Measurements from ENCODE around the gene LOX.

Gene LOX

DNA sequence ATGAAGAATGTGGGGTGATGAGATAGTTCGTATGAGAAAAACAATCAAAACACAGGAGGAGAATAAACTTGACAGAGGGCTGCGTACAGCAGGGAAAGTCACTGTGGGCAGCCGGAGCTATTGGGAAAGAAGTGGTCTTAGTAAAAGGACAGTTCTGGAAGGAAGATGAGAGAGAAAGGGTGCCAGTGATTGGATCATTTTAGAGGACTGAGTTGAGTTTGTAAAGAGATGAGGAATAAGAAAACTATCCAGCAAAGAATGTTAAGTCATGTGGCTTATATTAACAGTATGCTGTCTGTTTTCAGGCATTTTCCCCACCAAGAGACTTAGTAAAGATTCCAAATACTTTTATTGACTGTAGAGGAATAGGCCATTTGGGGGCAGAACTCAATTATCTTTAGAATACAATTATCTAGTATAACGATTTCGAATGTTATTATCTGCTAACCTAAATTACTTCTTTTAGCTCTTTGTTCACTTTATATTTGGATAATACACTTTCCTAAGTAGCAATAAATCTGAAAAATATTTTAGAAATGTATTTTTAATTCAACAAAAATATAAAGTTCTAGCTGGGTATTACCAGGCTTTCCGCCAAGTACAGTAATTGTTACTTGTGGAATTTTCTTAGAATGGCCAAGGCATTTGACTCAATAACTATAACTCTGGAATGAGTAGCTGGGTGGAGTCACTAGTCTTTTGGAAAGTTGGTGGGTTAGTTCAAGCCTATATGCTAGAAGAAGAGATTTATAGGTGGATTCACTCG lies 15.5 kb upstream of the LOX start:
- no peaks in the 10 kb centered on the region for H3K36me3 ChIP-seq (ENCODE audit: low read depth)
- no peaks in the 10 kb centered on the region for H3K9me3 ChIP-seq (ENCODE audit: severe bottlenecking)
- H3K4me3 ChIP-seq (ENCODE audit: severe bottlenecking), result no peak overlapping the region
- H3K4me1 ChIP-seq (ENCODE audit: insufficient read depth, poor library complexity, severe bottlenecking), result peaks cover 1% of the 10 kb centered on the region
- TF ChIP-seq CTCF (IDR thresholded peaks at IDR 0.05; ENCODE audit: poor library complexity, severe bottlenecking), result no peak
- H3K27me3 ChIP-seq (ENCODE audit: insufficient read depth, poor library complexity, severe bottlenecking), result no peaks in the 10 kb centered on the region
- H3K27ac ChIP-seq (ENCODE audit: poor library complexity, severe bottlenecking), result no peak overlapping the region
- DNase-seq (ENCODE audit: low spot score) (no peak), ATAC-seq (ENCODE audit: low read depth) (no peak)

DNA sequence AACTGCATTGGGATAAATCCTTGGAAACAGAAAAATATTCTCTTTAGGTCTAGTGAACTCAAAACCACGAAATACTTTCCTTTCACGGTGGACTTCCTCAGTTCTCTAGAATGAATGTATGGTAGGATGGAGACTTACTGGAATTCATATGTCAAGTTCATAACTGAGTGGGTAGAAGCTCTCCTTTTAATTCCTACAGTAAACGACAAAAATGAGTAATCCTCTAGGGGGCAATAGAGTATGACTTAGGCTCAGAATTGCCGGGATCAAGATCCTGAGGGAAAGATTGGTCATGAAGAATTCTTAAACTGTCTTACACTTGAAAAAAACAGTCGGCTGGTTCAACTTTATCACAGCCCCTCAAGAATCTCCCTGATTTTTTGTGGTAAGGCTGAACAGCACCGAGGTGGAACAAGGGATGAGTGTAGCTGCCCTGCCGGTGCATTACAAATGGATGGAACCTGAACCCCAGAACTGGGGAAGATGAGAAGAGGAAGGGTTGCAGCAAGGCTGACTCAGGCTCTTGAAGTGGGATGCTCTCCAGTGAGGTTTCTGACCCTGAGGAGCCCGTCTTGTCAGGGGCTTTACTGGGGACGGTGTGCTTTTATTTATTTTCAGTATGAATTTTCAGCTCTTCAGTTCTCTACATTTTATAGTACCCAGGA lies 14.0 kb upstream of the LOX start:
- Histone ChIP-seq H3K4me1 (ENCODE audit: insufficient read depth, poor library complexity, severe bottlenecking) (no peaks in the 10 kb centered on the region), H3K27me3 (ENCODE audit: insufficient read depth, poor library complexity, severe bottlenecking) (no peaks in the 10 kb centered on the region), H3K27ac (ENCODE audit: poor library complexity, severe bottlenecking) (no peak overlapping the region), H3K9me3 (ENCODE audit: severe bottlenecking) (no peaks in the 10 kb centered on the region), H3K4me3 (ENCODE audit: severe bottlenecking) (no peak overlapping the region), H3K36me3 (ENCODE audit: low read depth) (no peaks in the 10 kb centered on the region)
- DNase-seq (ENCODE audit: low spot score) (no peak), ATAC-seq (ENCODE audit: low read depth) (peak; percentile 64)
- TF ChIP-seq CTCF (IDR thresholded peaks at IDR 0.05; ENCODE audit: poor library complexity, severe bottlenecking), result peak; percentile 83

GRCh38 chr5:122089096-122090013 lies 11.3 kb upstream of the LOX start:
- DNase-seq (ENCODE audit: low spot score), result no peak
- Histone ChIP-seq H3K27ac (ENCODE audit: poor library complexity, severe bottlenecking) (no peak overlapping the region), H3K36me3 (ENCODE audit: low read depth) (no peaks in the 10 kb centered on the region), H3K4me1 (ENCODE audit: insufficient read depth, poor library complexity, severe bottlenecking) (no peaks in the 10 kb centered on the region), H3K9me3 (ENCODE audit: severe bottlenecking) (no peaks in the 10 kb centered on the region), H3K4me3 (ENCODE audit: severe bottlenecking) (no peak overlapping the region), H3K27me3 (ENCODE audit: insufficient read depth, poor library complexity, severe bottlenecking) (no peaks in the 10 kb centered on the region)
- TF ChIP-seq CTCF (IDR thresholded peaks at IDR 0.05; ENCODE audit: poor library complexity, severe bottlenecking), result no peak
- no peak for ATAC-seq (ENCODE audit: low read depth)

DNA sequence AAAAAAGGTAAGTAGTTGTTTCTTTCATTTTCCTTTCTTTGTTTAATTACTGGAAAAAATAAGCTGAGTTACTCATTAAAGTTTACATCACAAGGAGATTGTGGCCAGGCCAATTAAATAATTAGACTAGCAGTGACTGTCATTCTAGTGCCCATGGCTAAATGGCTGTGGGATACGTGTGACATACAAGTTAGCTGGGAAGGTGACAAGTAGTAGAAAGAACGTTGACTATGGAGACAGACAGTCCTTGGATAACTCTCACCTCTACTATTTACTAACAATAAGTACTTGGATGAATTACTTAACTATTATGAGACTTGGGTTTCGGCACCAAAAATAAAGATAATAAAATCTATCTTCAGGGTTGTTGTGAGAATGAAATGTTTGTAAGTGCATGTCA lies 7.0 kb upstream of the LOX start:
- H3K4me1 ChIP-seq (ENCODE audit: insufficient read depth, poor library complexity, severe bottlenecking), result no peaks in the 10 kb centered on the region
- no peak overlapping the region for H3K27ac ChIP-seq (ENCODE audit: poor library complexity, severe bottlenecking)
- no peak for DNase-seq (ENCODE audit: low spot score)
- no peak overlapping the region for H3K4me3 ChIP-seq (ENCODE audit: severe bottlenecking)
- TF ChIP-seq CTCF (IDR thresholded peaks at IDR 0.05; ENCODE audit: poor library complexity, severe bottlenecking), result no peak
- H3K9me3 ChIP-seq (ENCODE audit: severe bottlenecking), result no peaks in the 10 kb centered on the region
- no peaks in the 10 kb centered on the region for H3K27me3 ChIP-seq (ENCODE audit: insufficient read depth, poor library complexity, severe bottlenecking)
- ATAC-seq (ENCODE audit: low read depth), result no peak
- H3K36me3 ChIP-seq (ENCODE audit: low read depth), result no peaks in the 10 kb centered on the region

Data from RWPE2 (cell line).